Stomach (tissue), 9 donors: ENCODE measurements around the gene HOOK2. TPM values are rescaled to one million over a fixed set of nuclear protein-coding genes. Genes with fewer than 3 reads are reported as not detected.

ENCODE experiments used
- DNase-seq, 2 donors: peaks; one replicate each; pipeline versions ENCODE4 v3.0.0 to v3.0.0-alpha.2; 2013 to 2019
- H3K27ac ChIP-seq, 5 donors: fragments of 200-600 bp in 4 of 5; sonication (generic) in 4 of 5; one replicate each; pipeline ENCODE4 v1.5.1; 2013 to 2019; ENCODE audit warnings: mild to moderate bottlenecking in 1 of 5, moderate library complexity in 1 of 5
- H3K27me3 ChIP-seq, 3 donors: fragments of 200-600 bp; sonication (generic); one replicate each; pipeline ENCODE4 v1.5.1; 2017 to 2019; ENCODE audit warnings: mixed run types in 1 of 3
- H3K36me3 ChIP-seq, 4 donors: fragments of 200-600 bp; sonication (generic); 1 replicate in 3 of 4; 2 replicates in 1 of 4; pipeline ENCODE4 v1.5.1; 2016 to 2019
- H3K4me1 ChIP-seq, 4 donors: fragments of 200-600 bp; sonication (generic); one replicate each; pipeline ENCODE4 v1.5.1; 2016 to 2019
- H3K4me3 ChIP-seq, 4 donors: fragments of 200-600 bp; sonication (generic) in 3 of 4; one replicate each; pipeline ENCODE4 v1.5.1; 2016 to 2019; ENCODE audit warnings: mild to moderate bottlenecking in 1 of 4
- H3K9me3 ChIP-seq, 4 donors: fragments of 200-600 bp; sonication (generic); one replicate each; pipeline ENCODE4 v1.5.1; 2016 to 2019
- EP300 ChIP-seq: sonication (generic); formaldehyde crosslinking; IDR thresholded peaks from one replicate; pipeline ENCODE4 v1.6.1; 2017; ENCODE audit warnings: antibody characterized with exemption
- POLR2A ChIP-seq, 4 donors: fragments of 450-650 bp; IDR thresholded peaks; one replicate each; pipeline ENCODE4 v1.6.1; 2016; ENCODE audit warnings: antibody characterized with exemption in 4 of 4, control low read depth in 2 of 4, mild to moderate bottlenecking in 1 of 4, moderate library complexity in 1 of 4
- POLR2AphosphoS5 ChIP-seq, 3 donors: sonication (generic); formaldehyde crosslinking; IDR thresholded peaks; one replicate each; pipeline ENCODE4 v1.6.1; 2016; ENCODE audit warnings: antibody characterized with exemption in 3 of 3
- WGBS, 5 donors: extraction: QIAGEN DNeasy Blood & Tissue Kit in 3 of 5; methylation state at CpG; one replicate each; pipeline versions ENCODE4 v1.1.5 to v1.1.7; 2013 to 2018; 5-methylcytosine and 5-hydroxymethylcytosine counted together
- intact Hi-C: fragments of 100-400 bp; cut with DNase I; formaldehyde crosslinking; loops from one replicate; pipeline ENCODE4 v1.15.1; 2023; ENCODE audit warnings: low total_unique reads
- polyA plus RNA-seq, 3 donors: library from polyadenylated mRNA; stranded (reverse); fragments of 200-250 nt; gene quantifications; one replicate each; pipeline ENCODE4 v1.2.3, GENCODE V29; 2013
- total RNA-seq, 5 donors: library from RNA; depleted of rRNA; stranded (reverse); fragments of >200 nt; gene quantifications; one replicate each; pipeline versions ENCODE4 v1.1.0 to v1.2.3, GENCODE V29; 2014 to 2016
- TF ChIP-seq, protein P1 (sequence below), 7 experiments: fragments of 450-650 bp in 4 of 7; fragments of 200-600 bp in 3 of 7; sonication (generic) in 3 of 7; IDR thresholded peaks; one replicate each; pipeline ENCODE4 v1.5.1; 2016 to 2019; ENCODE audit warnings: antibody characterized with exemption in 7 of 7, control low read depth in 2 of 7, mild to moderate bottlenecking in 1 of 7
- donor health status: healthy with polysubstance abuse.
- donor health status: Bipolar disorder and iron deficiency.
- donor health status: healthy.

HOOK2 gene
- total and polyA plus RNA-seq, 8 donors, result 30.1 to 797 (median 70.4) TPM

- TF ChIP-seq POLR2AphosphoS5 (IDR thresholded peaks at IDR 0.05), result no peak
- TF ChIP-seq, protein P1, sequence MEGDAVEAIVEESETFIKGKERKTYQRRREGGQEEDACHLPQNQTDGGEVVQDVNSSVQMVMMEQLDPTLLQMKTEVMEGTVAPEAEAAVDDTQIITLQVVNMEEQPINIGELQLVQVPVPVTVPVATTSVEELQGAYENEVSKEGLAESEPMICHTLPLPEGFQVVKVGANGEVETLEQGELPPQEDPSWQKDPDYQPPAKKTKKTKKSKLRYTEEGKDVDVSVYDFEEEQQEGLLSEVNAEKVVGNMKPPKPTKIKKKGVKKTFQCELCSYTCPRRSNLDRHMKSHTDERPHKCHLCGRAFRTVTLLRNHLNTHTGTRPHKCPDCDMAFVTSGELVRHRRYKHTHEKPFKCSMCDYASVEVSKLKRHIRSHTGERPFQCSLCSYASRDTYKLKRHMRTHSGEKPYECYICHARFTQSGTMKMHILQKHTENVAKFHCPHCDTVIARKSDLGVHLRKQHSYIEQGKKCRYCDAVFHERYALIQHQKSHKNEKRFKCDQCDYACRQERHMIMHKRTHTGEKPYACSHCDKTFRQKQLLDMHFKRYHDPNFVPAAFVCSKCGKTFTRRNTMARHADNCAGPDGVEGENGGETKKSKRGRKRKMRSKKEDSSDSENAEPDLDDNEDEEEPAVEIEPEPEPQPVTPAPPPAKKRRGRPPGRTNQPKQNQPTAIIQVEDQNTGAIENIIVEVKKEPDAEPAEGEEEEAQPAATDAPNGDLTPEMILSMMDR (IDR thresholded peaks at IDR 0.05), result peak in 5 of 7 experiments; percentile 76 to 95 (median 91)
- H3K36me3 ChIP-seq, result peaks cover under 1 to 8% (median 6%) of the 10 kb centered on the region in 4 donors
- no peaks in the 10 kb centered on the region for H3K9me3 ChIP-seq
- 4 to 11% (median 7%) methylated on average over 26 to 60 of the region's 60 CpGs for WGBS, 5 donors
- H3K4me3 ChIP-seq, result peak overlapping the region; percentile 33 to 44 (median 41)
- intact Hi-C loops, result no loop called here
- H3K27ac ChIP-seq, result peak overlapping the region in 2 of 5 donors; percentile 42 to 52
- H3K4me1 ChIP-seq, result peaks cover 9 to 13% (median 12%) of the 10 kb centered on the region in 4 donors
- DNase-seq, result peak; percentile 76 to 88
- peaks cover 0 to 20% (median 0%) of the 10 kb centered on the region in 3 donors for H3K27me3 ChIP-seq
Observed at GRCh38 chr19:12757544-12758274, 17.6 kb downstream of the HOOK2 start.

GRCh38 chr19:12756150-12756883 is 19.0 kb downstream of the HOOK2 start:
- Histone ChIP-seq H3K27me3 (peaks cover 0 to 34% (median 12%) of the 10 kb centered on the region in 3 donors), H3K36me3 (no peaks in the 10 kb centered on the region), H3K4me1 (peaks cover 9 to 13% (median 12%) of the 10 kb centered on the region in 4 donors), H3K4me3 (no peak overlapping the region), H3K9me3 (no peaks in the 10 kb centered on the region), H3K27ac (no peak overlapping the region)
- no peak for DNase-seq
- no peak for TF ChIP-seq POLR2A (IDR thresholded peaks at IDR 0.05)
- intact Hi-C loops, result no loop called here
- 78 to 83% (median 81%) methylated on average over 15 to 19 of the region's 19 CpGs for WGBS, 5 donors

DNA sequence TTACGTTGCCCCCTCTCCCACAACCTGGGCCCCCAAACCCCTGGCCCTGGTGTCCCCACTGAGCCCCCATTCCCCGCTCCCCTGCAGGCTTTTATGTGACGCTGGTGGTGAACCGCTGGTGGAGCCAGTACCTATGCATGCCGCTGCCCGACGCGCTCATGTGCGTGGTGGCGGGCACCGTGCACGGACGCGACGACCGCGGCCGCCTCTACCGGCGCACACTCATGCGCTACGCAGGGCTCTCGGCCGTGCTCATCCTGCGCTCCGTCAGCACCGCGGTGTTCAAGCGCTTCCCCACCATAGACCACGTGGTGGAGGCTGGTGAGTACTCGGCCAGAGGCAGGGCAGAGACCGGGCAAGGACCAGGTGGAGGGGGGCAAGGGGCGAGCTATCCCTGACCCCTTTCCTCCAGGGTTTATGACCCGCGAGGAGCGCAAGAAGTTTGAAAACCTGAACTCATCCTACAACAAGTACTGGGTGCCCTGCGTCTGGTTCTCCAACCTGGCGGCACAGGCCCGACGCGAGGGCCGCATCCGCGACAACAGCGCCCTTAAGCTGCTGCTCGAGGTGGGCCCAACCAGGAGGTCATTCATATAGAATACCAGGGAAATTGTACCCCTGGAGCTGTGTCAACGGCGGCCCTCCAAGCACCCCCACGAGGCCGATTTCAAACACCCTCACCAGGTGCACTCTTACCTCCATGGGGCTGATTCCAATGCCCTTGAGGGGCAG is 20.7 kb downstream of the HOOK2 start:
- Histone ChIP-seq H3K27ac (no peak overlapping the region), H3K4me1 (peaks cover 9 to 20% (median 12%) of the 10 kb centered on the region in 4 donors), H3K36me3 (no peaks in the 10 kb centered on the region), H3K4me3 (no peak overlapping the region), H3K9me3 (no peaks in the 10 kb centered on the region), H3K27me3 (peaks cover 0 to 51% (median 26%) of the 10 kb centered on the region in 3 donors)
- TF ChIP-seq POLR2A (IDR thresholded peaks at IDR 0.05), result no peak
- no peak for TF ChIP-seq POLR2AphosphoS5 (IDR thresholded peaks at IDR 0.05)
- no peak for DNase-seq
- intact Hi-C loops, result no loop called here
- 67 to 88% (median 70%) methylated on average over 15 to 50 of the region's 50 CpGs for WGBS, 5 donors

- H3K27me3 ChIP-seq, result peaks cover 0 to 52% (median 30%) of the 10 kb centered on the region in 3 donors
- H3K4me3 ChIP-seq, result no peak overlapping the region
- peaks cover 0 to 8% (median 5%) of the 10 kb centered on the region in 4 donors for H3K9me3 ChIP-seq
- peaks cover 10 to 16% (median 12%) of the 10 kb centered on the region in 4 donors for H3K36me3 ChIP-seq
- TF ChIP-seq POLR2AphosphoS5 (IDR thresholded peaks at IDR 0.05), result no peak
- TF ChIP-seq POLR2A (IDR thresholded peaks at IDR 0.05), result no peak
- no peak for TF ChIP-seq EP300
- TF ChIP-seq, protein P1 (IDR thresholded peaks at IDR 0.05), result no peak
- no peak overlapping the region for H3K27ac ChIP-seq
- intact Hi-C loops, result no loop called here
- DNase-seq, result no peak
- peaks cover 0 to 13% (median 3%) of the 10 kb centered on the region in 4 donors for H3K4me1 ChIP-seq
- 74 to 84% (median 81%) methylated on average over 22 to 23 of the region's 23 CpGs for WGBS, 5 donors
Observed at GRCh38 chr19:12752056-12752781, 23.1 kb downstream of the HOOK2 start.
